Nephron progenitor cell (in vitro differentiated cells): ENCODE data around the gene PRRT3.

Source experiments
- DNase-seq: peaks from one replicate; pipeline ENCODE4 v3.0.0; 2021
- H3K27ac Mint-ChIP-seq: 2 replicates; pipeline ENCODE4 v1.8.0; 2021; ENCODE audit warnings: mild to moderate bottlenecking, moderate library complexity, mixed read lengths
- H3K27me3 Mint-ChIP-seq: 2 replicates; pipeline ENCODE4 v1.8.0; 2021; ENCODE audit warnings: mild to moderate bottlenecking, low read depth, mixed read lengths; ENCODE audit not compliant: poor library complexity
- H3K36me3 Mint-ChIP-seq: 2 replicates; pipeline ENCODE4 v1.8.0; 2021; ENCODE audit warnings: low read depth, mixed read lengths
- H3K4me1 Mint-ChIP-seq: 2 replicates; pipeline ENCODE4 v1.8.0; 2021; ENCODE audit warnings: mixed read lengths
- H3K4me3 Mint-ChIP-seq: 2 replicates; pipeline ENCODE4 v1.8.0; 2021; ENCODE audit warnings: mild to moderate bottlenecking, moderate library complexity, mixed read lengths
- H3K9me3 Mint-ChIP-seq: 2 replicates; pipeline ENCODE4 v1.8.0; 2021; ENCODE audit warnings: mild to moderate bottlenecking, moderate library complexity, mixed read lengths
- TF ChIP-seq, protein P1 (sequence below): fragments of 200-600 bp; sonication (generic); IDR thresholded peaks from 2 replicates; pipeline ENCODE4 v1.5.0; 2021; ENCODE audit warnings: antibody characterized with exemption

Gene PRRT3

DNA sequence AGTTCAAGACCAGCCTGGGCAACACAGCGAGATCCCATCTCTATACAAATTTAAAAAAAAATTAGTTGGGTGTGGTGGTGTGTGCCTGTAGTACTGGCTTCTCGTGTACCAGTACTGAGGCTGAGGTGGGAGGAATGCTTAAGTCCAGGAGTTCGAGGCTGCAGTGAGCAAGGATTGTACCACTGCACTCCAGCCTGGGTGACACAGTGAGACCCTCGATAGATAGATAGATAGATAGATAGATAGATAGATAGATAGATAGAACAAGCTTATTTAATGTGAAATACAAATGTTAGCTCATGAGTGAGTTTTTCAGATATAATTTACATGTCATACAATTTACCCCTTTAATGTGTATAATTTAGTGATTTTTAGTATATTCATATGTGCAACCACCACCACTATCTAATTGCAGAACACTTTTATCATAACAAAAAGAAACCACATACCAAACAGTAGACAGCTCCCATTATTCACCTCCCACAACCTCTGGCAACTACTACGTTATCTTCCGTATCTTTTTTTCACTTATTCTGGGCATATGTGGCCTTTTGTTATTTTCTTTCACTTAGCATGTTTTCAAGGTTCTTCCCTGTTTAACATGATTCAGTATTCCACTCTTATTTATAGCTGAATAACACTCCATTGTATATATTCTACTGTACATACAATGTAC is 13.1 kb upstream of the PRRT3 start:
- Mint-ChIP-seq H3K36me3 (peaks cover 41% of the 10 kb centered on the region), H3K4me3 (no peak overlapping the region), H3K9me3 (no peaks in the 10 kb centered on the region), H3K27ac (no peak overlapping the region), H3K27me3 (peaks cover 3% of the 10 kb centered on the region), H3K4me1 (no peaks in the 10 kb centered on the region)
- DNase-seq: no peak
- TF ChIP-seq, protein P1, sequence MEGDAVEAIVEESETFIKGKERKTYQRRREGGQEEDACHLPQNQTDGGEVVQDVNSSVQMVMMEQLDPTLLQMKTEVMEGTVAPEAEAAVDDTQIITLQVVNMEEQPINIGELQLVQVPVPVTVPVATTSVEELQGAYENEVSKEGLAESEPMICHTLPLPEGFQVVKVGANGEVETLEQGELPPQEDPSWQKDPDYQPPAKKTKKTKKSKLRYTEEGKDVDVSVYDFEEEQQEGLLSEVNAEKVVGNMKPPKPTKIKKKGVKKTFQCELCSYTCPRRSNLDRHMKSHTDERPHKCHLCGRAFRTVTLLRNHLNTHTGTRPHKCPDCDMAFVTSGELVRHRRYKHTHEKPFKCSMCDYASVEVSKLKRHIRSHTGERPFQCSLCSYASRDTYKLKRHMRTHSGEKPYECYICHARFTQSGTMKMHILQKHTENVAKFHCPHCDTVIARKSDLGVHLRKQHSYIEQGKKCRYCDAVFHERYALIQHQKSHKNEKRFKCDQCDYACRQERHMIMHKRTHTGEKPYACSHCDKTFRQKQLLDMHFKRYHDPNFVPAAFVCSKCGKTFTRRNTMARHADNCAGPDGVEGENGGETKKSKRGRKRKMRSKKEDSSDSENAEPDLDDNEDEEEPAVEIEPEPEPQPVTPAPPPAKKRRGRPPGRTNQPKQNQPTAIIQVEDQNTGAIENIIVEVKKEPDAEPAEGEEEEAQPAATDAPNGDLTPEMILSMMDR: no peak

DNA sequence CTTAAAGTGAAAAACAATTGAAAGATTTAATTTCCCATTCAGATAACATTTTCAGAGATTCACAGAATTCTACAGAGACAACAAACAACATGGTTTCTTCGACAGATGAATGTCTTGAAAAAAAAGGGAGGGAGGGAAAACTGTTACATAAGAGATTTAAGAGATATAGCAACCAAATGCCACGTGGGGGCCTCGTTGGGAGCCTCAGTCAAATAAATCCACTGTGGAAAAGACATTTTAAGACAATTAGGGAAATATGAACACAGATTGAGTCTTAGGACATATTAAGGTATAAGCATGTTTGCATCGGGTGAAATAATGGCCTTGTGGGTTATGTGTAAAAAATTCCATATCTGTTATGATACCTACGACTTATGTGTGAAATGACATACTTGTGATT is 5.0 kb upstream of the PRRT3 start:
- no peak for DNase-seq
- no peak overlapping the region for H3K4me3 Mint-ChIP-seq

DNA sequence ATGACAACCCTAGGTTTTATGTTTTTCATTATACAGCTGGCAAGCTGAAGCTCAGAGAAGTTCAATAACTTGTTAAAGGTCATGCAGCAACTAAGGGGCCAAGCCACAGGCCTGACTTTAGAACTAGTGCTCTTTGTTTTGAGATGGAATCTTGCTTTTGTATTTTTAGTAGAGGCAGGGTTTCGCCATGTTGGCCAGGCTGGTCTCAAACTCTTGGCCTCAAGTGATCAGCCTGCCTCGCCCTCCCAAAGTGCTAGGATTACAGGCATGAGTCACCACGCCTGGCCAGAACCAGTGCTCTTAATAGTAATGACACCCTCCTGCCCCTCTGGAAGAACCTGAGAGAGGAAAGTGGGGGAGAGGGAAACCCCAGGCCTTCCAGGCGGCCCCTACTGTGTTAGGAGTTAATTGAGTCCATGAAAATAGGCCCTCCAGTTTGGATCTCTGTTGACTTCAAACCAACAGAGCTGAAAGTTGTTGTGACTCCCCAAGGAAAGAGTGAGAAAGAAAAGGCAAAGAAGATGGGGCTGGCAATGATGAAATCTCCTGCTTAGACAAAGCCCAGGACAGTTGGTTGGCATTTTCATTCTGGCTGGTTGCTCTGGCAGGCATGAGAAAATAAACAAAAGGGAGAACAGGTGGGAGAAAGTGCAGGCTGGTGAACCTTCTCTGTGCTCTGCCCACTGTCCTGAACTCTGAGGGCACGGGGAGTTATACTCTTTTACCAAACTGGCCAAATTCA is 3.6 kb upstream of the PRRT3 start:
- Mint-ChIP-seq H3K27me3 (peaks cover 16% of the 10 kb centered on the region), H3K4me3 (no peak overlapping the region), H3K4me1 (peaks cover 38% of the 10 kb centered on the region), H3K9me3 (no peaks in the 10 kb centered on the region), H3K27ac (peak overlapping the region; percentile 87), H3K36me3 (no peaks in the 10 kb centered on the region)
- TF ChIP-seq, protein P1: no peak
- no peak for DNase-seq

More for the DNA sequence above, 5.0 kb upstream of the PRRT3 start:
- TF ChIP-seq, protein P1: no peak
- Mint-ChIP-seq H3K9me3 (no peaks in the 10 kb centered on the region), H3K4me1 (peaks cover 28% of the 10 kb centered on the region), H3K36me3 (no peaks in the 10 kb centered on the region), H3K27ac (no peak overlapping the region), H3K27me3 (peaks cover 16% of the 10 kb centered on the region)

DNA sequence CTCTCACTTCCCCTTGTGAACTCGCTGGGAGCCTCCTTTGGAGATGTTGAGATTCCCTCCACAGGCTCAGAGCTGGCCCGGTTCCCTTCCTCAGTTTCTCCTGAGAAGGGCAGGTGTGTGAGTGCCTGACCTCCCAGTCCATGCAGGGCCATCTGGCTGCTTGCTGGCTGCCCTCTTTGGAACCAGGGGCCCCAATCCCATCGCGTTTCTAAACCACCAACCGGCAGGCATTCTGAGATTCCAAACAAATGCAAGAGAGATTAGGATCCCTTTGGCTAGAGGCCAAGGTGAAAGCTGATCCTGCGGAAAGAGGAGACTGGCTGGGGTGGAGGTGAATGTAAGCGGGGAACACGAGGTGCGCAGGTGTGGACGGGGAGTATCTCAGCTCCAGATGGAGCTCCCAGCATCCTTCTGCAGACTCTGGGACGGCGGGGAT is 2.9 kb upstream of the PRRT3 start:
- no peak overlapping the region for H3K27ac Mint-ChIP-seq
- H3K27me3 Mint-ChIP-seq: peaks cover 16% of the 10 kb centered on the region
- H3K36me3 Mint-ChIP-seq: no peaks in the 10 kb centered on the region
- H3K9me3 Mint-ChIP-seq: no peaks in the 10 kb centered on the region
- TF ChIP-seq, protein P1: no peak
- DNase-seq: no peak
- no peak overlapping the region for H3K4me3 Mint-ChIP-seq
- peaks cover 38% of the 10 kb centered on the region for H3K4me1 Mint-ChIP-seq

DNA sequence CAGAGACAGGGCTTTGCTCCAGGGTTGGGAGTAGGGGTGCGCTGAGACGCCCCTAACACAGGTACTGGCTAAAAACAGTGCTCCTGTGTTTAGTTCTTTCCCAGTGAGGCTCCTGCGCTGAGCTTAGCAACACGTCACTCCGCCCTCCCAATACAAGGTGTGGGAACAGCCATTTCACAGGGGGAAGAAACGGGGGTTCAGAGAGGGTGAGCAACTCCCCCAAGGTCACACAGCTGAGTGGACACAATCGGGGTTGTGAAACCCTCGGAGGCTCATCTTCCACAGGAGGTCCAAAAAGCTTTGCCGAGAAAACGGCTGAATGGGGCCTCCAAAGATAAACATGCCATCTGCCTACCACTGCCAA is 628 bp downstream of the PRRT3 start:
- no peaks in the 10 kb centered on the region for H3K36me3 Mint-ChIP-seq
- H3K27ac Mint-ChIP-seq: no peak overlapping the region
- TF ChIP-seq, protein P1: no peak
- H3K9me3 Mint-ChIP-seq: no peaks in the 10 kb centered on the region
- peaks cover 38% of the 10 kb centered on the region for H3K4me1 Mint-ChIP-seq
- peak overlapping the region; percentile 83 for H3K4me3 Mint-ChIP-seq
- H3K27me3 Mint-ChIP-seq: peaks cover 13% of the 10 kb centered on the region
- no peak for DNase-seq
